Glomerular visceral epithelial cell (primary cell): ENCODE measurements around the gene PRSS1.
"Not testable (repeated sequence)": the region's sequence is repeated elsewhere in the genome, so short reads cannot be mapped to it uniquely, and the experiment has no call there.

Experiments used
- DNase-seq: peaks from one replicate; pipeline ENCODE4 v3.0.0-alpha.2; 2016; ENCODE audit errors: extremely low spot score

Gene PRSS1

DNA sequence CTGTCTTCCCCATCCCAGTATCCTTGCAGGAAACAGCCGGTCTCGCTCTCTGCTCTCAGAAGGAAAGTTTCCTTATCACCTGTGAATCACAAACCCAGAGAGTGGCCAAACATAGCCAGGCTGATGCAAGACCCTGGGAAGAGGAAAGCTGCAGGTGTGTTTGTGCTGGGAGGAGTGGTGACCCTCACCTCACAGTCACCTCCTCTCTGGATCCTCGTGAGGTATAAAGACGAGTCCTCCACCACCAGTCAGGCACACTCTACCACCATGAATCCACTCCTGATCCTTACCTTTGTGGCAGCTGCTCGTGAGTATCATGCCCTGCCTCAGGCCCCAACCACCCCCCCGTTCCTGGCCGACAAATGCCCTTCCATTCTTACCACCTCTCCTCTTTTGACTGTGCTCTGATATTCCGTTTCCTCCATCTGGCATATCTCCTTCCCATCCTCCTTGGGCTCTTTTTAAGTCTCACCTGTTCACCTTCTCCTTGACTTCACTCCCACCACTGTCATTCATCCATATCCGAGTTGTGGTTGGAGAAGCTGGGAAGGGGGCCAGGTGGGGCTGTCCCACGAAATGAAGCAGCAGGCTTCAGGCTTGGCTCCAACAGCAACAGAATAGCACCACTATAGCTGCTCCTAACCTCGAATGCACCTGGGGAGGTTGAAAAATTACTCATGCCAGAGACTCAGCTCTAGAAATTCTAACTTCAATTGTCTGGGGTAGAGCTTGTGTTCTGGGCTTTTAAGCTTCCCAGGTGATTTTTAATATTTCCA, at the start of gene PRSS1:
PRSS1 (plus strand) TSS at position 255 of the 776 bp plus-strand sequence; CDS start at position 268, 13 bp downstream.
- DNase-seq, result no peak

DNA sequence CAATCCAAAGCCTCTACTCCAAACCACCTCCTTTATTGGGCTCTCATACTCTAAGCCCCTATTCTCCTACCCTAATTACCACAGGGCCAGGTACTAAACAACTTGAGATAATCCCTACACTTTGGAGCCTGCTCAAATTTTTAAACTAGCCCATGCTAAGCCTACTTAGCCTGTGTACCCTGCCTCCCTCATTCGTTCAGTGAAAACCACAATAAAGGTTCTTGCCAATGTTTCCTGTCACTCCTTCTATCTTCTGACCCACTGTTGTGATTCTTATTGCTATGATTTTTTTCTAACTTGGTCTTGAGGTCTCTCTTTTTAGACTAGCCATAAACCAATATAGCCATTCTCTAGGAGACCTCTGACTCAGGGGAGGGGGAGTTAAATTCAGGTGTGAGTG, 48.3 kb upstream of the PRSS1 start:
- not testable (repeated sequence) for DNase-seq

DNA sequence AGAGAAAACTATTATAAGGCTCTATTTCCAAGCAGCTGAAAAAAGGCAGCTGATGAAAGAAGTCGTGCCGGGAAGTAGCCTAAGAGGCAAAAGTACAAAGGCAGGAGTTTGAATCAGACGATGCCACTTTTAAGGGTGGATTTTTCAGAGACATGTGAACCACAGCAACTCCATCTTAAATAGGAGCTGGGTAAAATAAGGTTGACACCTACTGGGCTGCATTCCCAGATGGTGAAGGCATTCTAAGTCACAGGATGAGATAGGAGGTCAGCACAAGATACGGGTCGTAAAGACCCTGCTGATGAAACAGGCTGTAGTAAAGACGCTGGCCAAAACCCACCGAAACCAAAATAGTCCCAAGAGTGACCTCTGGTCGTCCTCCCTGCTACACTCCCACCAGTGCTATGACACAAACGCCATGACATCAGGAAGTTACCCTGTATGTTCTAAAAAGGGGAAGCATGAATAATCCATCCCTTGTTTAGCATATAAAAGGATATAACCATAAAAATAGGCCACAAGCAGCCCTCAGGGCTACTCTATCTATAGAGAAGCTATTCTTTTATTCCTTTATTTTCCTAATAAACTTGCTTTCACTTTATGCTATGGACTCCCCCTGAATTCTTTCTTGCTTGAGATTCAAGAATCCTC, 45.5 kb upstream of the PRSS1 start:
- no peak for DNase-seq

DNA sequence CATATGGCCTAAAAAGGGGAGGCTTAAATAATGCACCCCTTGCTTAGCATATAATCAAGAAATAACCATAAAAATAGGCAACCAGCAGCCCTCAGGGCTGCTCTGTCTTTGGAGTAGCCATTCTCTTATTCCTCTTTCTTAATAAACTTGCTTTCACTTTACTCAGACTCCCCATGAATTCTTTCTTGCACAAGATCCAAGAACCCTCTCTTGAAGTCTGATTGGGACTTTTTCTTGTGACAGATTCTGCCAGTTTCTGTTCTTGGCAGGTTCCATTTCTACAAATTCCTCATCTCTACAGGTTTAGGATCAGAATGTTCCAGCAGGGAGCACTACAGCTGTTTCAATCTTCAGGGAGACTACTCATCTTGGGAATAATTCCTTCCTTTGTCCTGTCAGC, 40.5 kb upstream of the PRSS1 start:
- DNase-seq, result not testable (repeated sequence)

DNA sequence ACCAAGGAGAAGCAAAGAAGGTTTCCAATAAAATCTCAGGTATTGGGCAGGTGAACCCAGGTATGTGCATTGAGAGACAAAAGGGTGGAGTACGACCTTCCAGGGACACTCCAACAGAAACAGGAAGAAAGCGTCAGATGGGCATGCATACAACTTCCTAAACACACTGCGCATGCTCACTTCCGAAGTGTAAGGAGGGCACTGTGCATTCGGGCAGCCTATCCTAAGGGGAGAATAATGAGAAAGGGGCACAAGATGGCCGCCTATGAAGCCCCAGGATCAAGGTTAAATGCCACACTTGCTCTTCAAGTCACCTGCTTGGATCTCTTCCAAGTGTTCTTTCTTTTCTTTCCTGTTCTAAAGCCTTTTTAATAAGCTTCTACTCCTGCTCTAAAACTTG, 39.4 kb upstream of the PRSS1 start:
- no peak for DNase-seq

DNA sequence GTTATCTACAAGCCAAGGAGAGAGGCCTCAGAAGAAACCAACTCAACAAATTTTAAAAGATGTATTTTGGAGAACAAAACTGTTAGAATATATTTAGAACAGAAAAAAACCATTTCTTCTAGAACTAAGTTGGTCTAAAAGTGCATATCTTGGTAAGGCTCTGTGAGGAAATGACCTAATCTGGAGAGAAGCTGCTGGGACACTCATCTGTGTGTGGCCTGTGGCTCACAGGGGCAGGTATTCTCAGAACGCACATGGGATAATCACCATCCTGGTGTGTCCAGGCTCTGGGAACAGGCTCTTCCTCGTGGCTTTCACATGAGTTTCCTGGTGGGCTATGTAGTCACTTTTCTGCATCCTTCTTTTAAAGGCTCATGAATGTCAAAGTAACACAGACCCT, 38.1 kb upstream of the PRSS1 start:
- DNase-seq, result no peak

DNA sequence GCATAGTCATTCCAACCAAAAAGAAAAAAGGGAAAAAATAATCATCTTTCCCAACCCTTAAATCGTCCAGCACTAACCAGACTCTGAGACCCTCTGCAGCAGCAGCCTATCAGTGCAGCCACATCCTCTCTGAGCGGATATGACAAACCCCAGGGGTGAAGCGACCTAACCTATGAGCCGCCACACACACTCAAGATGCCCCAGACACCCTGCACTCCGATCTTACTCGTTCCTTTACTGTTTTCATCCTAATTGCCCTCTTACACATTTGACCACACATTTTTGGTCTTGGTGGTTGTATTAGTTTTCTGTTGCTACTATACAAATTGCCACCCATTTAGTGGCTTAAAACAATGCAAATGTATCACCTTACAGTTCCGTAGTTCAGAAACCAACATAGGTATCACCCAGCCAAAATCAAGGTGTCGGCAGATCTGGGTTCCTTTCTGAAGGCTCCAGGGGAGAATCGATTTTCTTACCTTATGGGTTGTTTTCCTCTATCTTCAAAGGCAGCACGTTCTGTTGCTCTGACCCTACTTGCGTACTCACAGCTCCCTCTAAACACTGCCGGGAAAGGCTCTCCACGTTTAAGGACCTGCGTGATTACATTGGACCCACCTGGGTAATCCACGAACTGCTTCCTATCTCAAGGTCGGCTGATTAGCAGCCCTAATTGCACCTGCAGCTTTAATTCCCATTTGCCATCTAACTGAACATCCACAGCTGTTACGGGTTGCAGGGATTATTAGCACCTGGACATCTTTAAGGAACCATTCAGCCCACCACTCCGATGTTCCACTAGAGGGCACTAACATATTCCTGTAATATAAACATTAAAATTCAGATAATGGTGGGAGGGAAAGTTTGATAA, 37.3 kb upstream of the PRSS1 start:
- peak; percentile 3 for DNase-seq

DNA sequence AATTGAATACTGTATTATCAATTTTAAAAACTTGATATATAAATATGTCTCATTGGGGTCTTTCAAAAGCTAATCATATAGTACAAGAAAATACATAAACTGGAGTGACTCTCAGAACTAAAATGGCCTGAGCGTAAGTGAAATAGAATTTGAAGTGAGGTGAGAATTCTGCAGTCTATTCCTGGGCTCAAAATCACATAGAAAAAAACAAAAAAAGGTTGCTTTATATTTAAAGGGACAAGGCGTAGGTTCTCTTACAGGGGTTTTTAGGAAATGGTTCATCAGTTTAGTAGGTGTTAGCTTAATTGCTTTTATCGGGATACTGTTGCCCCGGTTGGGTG, 36.7 kb upstream of the PRSS1 start:
- DNase-seq, result no peak

DNA sequence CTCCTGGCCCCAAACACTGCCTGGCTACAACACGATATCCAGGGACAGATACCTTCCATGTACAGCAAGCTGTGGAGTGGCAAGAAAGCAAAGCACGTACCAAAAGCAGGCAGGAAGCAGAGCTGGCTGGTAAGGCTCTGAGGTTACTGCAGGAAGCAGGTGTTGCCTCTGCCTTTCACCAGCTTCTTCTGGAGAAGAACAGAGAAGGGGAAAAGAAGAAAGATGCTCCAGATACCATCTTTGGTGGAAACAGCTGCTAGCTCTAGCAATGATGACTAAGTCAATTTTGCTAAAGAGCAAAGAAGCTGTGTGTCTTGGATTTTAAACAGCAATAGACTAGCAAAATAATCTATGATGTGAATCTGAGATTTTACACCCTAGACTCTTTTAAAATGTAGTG, 34.9 kb upstream of the PRSS1 start:
- DNase-seq, result no peak

DNA sequence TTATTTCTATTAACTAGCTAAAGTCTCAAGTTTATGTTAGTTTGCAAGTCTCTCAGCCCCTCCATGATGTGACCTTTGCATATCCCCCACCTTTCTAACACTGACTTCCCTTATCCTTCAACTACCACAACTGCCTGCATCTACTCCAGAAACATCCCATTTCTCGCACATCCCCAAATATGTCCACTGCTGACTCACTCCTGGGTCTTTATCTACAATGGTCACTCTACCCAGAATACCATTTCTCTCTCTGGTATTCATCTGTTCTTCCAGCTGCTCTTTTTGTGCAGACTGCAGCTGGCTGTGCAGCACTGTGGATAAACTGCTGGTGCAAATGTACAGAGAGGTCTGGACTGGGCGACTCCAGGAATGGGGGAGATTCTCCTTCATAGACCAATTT, 32.7 kb upstream of the PRSS1 start:
- DNase-seq, result no peak

DNA sequence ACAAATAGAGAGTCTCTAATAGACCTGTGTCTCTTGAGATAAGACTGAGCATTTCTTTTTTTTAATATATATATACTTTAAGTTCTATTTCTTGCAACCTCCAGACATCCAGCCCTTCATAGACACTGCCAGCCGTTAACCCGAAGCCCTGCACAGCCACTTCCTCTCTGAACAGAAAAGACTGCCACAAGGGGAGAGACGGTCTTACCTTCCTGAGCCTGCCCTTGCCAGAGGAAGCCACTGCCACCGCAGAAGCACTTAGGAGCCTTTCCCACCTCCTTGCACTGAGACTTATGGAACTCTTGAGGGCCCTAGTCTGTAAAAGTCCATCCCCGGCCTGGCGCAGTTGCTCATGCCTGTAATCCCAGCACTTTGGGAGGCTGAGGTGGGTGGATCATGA, 31.8 kb upstream of the PRSS1 start:
- DNase-seq, result no peak

DNA sequence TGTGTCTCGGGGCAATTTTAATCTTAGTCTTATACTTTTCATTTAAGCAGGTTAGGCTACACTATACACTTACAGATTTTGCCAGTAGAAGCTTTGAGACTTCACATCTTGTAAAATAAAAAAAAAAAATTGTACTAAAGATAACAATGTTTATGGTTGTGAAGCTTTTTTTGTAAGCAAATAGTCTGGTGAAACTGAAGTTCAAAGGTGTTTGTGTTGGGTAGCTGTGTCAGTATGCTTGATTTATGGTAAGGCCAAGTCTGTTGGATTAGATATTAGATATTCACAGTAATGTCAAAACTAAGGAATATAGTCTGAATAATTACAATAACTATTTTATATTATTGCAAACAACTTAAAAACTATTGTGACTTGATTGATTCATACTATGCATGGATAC, 31.0 kb upstream of the PRSS1 start:
- no peak for DNase-seq

DNA sequence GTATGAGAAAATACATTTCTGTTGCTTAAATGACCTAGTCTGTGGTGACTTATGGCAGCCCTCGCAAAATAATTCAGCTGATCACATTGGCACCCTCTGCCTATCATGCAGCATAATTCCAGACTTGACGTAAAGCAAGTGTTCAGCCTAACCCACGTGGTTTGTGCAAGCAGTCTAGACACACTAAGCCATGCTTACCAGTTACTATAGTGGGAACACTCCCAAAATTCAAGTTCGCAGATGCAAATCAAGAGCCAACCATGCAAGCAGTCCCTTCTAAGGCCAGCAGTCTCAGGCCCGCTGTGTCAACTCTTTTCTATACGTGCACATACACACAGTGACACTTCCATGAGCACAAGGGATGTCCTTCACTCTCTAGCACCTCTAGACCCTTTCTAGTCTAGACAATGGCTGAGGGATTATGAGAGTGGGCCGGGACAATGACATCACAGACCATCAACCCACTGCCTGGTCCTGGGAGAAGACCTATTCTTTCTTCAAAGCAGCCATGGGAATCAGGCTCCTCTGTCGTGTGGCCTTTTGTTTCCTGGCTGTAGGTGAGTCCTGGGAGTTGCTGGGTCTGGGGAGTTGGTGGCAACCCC, 29.0 kb upstream of the PRSS1 start:
- no peak for DNase-seq

DNA sequence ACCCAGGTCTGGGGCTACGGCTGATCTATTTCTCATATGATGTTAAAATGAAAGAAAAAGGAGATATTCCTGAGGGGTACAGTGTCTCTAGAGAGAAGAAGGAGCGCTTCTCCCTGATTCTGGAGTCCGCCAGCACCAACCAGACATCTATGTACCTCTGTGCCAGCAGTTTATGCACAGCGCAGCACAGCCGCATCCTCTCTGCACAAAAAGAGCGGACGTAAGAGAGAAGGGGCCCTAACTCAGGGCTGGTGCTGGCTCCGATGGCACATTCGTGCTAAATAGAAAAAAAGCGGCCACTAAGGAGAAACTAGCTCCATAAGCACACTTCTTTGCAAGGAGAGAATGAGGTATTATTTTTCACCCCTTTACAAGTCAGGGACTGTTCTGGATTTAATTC, 28.3 kb upstream of the PRSS1 start:
- no peak for DNase-seq

DNA sequence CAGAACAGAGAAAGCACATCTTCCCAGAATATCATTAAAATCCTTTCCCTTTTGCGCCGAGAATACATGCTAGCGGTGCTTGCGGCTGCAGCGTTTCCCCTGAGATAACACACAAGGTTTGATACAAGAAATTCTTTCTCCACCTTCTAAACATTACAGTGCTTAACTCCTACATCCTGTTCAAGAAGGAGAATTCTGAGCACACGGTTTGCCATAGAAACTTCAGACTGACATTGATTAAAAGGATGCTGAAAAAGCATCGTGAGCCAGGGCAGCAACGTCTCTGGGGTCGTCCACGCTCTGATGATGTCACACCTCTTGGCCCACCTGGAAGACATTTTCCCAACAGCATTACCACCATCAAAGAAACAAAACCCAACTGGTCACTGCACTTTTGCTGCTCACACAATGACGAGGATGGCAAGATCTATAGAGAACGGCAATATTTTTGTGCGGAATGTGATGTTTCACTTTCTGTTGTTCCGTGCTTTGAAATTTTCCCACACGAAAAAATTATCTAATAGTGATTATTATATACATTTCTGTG, 27.0 kb upstream of the PRSS1 start:
- no peak for DNase-seq

DNA sequence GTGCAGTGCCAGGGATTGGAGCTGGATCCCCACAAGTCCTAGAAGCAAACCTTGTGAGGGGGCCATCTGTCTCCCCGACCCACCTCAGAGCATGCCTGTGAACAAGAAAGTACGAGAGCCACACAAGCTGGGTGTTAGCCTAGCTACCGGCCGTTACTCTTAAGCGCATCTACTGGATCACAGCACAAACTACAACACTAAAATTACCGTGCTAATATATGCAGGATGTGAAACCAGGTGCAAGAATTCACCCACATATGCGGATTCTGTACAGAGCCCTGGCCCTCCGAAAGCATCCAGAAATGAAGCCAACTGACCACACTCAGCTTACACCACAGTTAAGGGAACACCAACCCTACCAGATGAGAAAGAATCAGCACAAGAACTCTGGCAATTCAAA, 16.0 kb upstream of the PRSS1 start:
- no peak for DNase-seq

DNA sequence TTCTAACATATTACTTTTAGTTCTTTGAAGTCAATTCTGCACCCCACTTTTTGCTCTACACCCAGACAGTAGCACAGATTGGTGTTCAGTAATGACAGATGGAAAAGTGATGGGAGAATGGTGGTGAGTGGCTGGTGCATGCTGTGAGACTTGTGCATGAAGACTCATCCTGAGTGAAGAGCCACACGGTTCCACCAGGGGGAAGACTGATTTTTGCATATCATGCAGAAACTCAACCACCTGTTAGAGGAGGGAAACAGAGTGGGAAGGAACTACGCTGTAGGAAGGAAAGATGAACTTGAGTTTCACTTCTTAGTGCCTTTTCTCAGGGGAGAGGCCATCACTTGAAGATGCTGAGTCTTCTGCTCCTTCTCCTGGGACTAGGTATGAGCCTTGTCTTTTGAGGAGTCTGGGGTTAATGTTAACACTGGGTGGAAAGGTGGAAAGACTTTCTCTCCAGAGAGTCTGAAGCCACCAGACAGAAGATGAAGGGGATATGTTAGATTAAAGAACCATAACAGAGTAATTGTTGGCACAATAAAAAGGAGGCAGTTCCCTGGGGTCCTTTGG, 9.3 kb upstream of the PRSS1 start:
- no peak for DNase-seq

DNA sequence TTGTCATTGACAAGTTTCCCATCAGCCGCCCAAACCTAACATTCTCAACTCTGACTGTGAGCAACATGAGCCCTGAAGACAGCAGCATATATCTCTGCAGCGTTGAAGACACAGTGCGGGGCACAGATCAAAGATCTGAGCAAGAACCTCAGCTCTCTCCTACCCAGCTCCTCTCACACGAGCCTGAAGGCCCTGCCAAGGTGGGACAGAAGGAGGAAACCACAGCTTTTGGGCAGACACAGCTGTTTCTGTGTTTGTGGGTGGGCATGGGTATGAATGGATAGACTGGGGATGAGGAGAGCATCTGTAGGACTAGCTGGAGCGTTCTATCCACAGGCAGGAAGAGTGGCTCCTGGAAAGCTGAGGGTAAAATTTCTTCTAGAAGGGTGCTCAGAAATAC, 8.5 kb upstream of the PRSS1 start:
- no peak for DNase-seq

DNA sequence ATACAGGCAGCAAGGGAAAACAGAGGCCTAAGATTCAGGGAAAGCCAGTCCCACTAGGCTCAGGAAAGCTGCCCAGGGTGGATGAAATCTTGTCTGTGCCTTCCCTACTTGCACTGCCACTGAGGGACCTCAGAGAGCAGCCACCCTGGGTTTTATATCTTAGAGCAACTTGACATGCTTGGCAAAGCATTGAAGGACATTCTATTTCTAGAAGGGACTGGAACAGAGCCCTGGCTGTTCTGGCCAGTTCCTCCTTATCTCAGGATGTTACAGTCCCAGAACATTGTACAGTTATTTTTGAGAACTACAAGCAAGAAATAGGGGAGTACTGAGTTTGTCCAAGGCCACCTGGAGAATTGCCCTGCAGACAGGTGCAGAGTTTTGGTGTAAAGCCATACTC, 7.3 kb upstream of the PRSS1 start:
- DNase-seq, result not testable (repeated sequence)

DNA sequence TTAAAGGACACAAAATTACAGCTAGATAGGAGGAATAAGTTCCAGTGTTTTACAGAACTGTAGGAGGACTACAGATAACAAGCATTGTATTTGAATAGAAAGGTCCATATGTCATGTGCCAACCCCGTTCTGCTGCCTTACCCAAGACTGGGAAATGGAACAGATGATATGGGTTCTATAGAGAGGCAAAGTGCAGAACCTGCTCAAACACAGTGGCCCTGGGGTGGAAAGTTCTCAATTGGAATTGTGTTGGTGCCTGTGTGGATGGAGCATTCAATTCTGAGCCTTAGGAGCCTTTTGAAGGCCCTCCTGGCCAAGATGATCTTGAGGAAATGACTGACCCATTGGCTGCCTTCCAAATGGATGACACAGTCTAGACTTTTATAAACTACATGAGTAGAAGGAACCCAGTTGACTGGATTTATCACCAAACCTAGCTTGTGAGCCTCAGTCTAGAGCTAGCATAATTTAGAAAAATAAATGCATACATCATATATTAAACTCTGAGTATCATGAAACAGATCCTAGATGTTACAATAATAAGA, 4.1 kb upstream of the PRSS1 start:
- DNase-seq, result peak; percentile 2

DNA sequence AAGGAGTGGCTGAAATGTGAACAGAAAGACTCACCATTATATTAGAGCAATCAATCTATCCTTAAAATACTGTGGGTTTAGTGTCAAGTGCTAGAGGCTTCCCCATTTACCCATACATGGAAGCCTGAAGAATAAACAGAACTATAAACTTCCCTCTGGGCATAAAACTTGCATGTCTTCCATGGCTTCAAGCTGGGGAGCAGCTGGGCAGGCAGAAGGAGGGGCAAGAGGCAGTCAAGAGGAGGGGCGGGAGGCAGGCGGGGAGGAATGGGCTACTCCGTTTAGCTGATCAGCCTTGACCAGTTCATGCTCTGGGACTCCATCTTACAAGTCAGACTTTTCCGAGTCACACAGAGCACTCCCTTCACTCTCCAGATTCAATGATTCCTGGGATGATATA, 3.5 kb upstream of the PRSS1 start:
- DNase-seq, result no peak
